Osteocyte (in vitro differentiated cells): ENCODE measurements around the gene MDH1. TPM values are rescaled to one million over a fixed set of nuclear protein-coding genes. Genes with fewer than 3 reads are reported as not detected.
"Not testable (repeated sequence)": the region's sequence is repeated elsewhere in the genome, so short reads cannot be mapped to it uniquely, and the experiment has no call there.

Source experiments
- DNase-seq: peaks from one replicate; pipeline ENCODE4 v3.0.0; 2021; ENCODE audit warnings: mixed read lengths; ENCODE audit not compliant: unreplicated experiment; ENCODE audit errors: extremely low spot score
- H3K27ac Mint-ChIP-seq: one replicate; pipeline ENCODE4 v1.8.0; 2021; ENCODE audit warnings: mild to moderate bottlenecking, mixed read lengths; ENCODE audit not compliant: unreplicated experiment
- H3K27me3 Mint-ChIP-seq: one replicate; pipeline ENCODE4 v1.8.0; 2021; ENCODE audit warnings: mixed read lengths; ENCODE audit not compliant: unreplicated experiment
- H3K36me3 Mint-ChIP-seq: one replicate; pipeline ENCODE4 v1.8.0; 2021; ENCODE audit warnings: mixed read lengths; ENCODE audit not compliant: unreplicated experiment
- H3K4me1 Mint-ChIP-seq: one replicate; pipeline ENCODE4 v1.8.0; 2021; ENCODE audit warnings: mixed read lengths; ENCODE audit not compliant: unreplicated experiment
- H3K4me3 Mint-ChIP-seq: one replicate; pipeline ENCODE4 v1.8.0; 2021; ENCODE audit warnings: mild to moderate bottlenecking, moderate library complexity, mixed read lengths; ENCODE audit not compliant: unreplicated experiment
- H3K9me3 Mint-ChIP-seq: one replicate; pipeline ENCODE4 v1.8.0; 2021; ENCODE audit warnings: mixed read lengths; ENCODE audit not compliant: unreplicated experiment
- total RNA-seq: library from RNA; stranded (reverse); gene quantifications from 2 replicates; pipeline ENCODE4 v1.2.1, GENCODE V29; 2021
- TF ChIP-seq, protein P1 (sequence below): fragments of 200-600 bp; sonication (generic); IDR thresholded peaks from 2 replicates; pipeline ENCODE4 v1.5.0; 2021; ENCODE audit warnings: antibody characterized with exemption, mild to moderate bottlenecking, moderate library complexity

MDH1 gene
- total RNA-seq, 1 donor from 2014 or later, result 112 TPM

DNA sequence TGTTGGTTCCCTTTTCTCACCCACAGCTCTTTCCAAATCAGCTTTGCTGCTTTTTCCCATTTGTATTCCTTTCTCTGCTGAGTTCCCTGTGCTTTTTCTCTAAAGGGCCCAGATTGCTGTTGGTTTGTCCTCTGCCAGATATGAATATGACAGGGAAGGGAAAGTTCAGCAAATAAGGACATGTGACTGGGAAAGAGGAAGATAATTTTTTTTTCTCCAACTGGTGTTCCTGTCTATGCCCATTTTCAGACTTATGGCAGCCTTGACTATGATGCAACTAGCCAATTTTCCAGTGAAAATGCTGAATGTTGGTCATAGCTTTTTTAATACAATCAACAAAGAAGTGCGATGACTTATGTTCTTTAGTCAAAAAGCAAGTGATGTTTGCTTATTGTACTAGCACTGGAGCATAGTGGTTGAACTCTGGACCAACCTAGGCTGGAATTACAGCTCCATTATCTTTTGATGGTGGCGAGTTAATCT lies 7.7 kb downstream of the MDH1 start:
- TF ChIP-seq, protein P1, sequence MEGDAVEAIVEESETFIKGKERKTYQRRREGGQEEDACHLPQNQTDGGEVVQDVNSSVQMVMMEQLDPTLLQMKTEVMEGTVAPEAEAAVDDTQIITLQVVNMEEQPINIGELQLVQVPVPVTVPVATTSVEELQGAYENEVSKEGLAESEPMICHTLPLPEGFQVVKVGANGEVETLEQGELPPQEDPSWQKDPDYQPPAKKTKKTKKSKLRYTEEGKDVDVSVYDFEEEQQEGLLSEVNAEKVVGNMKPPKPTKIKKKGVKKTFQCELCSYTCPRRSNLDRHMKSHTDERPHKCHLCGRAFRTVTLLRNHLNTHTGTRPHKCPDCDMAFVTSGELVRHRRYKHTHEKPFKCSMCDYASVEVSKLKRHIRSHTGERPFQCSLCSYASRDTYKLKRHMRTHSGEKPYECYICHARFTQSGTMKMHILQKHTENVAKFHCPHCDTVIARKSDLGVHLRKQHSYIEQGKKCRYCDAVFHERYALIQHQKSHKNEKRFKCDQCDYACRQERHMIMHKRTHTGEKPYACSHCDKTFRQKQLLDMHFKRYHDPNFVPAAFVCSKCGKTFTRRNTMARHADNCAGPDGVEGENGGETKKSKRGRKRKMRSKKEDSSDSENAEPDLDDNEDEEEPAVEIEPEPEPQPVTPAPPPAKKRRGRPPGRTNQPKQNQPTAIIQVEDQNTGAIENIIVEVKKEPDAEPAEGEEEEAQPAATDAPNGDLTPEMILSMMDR, result no peak
- no peak for DNase-seq
- Mint-ChIP-seq H3K36me3 (peaks cover 42% of the 10 kb centered on the region), H3K9me3 (no peaks in the 10 kb centered on the region), H3K4me3 (no peak overlapping the region), H3K4me1 (no peaks in the 10 kb centered on the region), H3K27me3 (no peaks in the 10 kb centered on the region), H3K27ac (no peak overlapping the region)

DNA sequence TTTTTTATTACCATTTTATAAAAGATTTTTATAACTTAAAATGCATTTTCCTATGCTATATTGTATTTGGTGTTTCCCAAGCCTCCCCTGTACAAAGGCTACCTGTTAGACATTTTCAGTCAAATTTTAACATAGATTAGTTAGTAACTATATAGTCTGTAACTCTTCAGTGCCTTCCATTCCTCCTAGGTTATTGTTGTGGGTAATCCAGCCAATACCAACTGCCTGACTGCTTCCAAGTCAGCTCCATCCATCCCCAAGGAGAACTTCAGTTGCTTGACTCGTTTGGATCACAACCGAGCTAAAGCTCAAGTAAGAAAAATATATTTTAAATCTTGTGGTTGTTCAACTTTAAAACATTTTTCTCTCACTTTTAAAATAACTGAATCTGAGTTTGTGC lies 10.2 kb downstream of the MDH1 start:
- H3K27ac Mint-ChIP-seq, result no peak overlapping the region
- DNase-seq, result no peak
- TF ChIP-seq, protein P1, result no peak
- H3K27me3 Mint-ChIP-seq, result no peaks in the 10 kb centered on the region
- no peak overlapping the region for H3K4me3 Mint-ChIP-seq
- no peaks in the 10 kb centered on the region for H3K4me1 Mint-ChIP-seq
- H3K9me3 Mint-ChIP-seq, result no peaks in the 10 kb centered on the region
- peaks cover 54% of the 10 kb centered on the region for H3K36me3 Mint-ChIP-seq

DNA sequence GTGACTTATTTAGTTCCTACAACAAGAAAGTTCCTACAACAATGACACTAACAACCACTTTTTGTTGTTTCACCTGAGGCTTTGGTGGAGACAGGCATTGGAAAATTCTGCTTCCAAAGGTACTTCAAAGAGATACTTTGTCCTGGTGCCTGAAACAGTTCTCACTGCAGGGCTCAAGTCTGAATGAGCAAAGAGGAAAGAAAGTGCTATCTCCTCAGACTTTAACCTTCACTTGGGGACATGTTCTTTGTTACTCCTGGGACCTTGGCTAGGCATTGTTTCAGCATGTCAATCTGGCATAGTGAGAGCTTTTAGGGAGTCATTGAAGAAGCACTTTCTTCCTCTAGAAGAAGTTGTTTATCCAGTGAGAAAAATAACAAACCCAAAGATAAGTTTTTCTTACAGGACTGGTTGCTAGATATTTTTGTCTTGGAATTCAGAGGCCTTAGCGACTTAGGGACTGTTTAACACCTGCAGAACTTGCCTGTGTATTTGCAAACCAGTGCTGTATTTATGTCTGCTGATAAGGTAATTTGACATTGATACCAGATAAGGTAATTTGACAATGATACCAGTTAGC lies 12.2 kb downstream of the MDH1 start:
- Mint-ChIP-seq H3K4me1 (no peaks in the 10 kb centered on the region), H3K27ac (no peak overlapping the region), H3K27me3 (no peaks in the 10 kb centered on the region), H3K9me3 (no peaks in the 10 kb centered on the region), H3K4me3 (no peak overlapping the region), H3K36me3 (peaks cover 53% of the 10 kb centered on the region)
- DNase-seq, result no peak
- TF ChIP-seq, protein P1, result no peak

DNA sequence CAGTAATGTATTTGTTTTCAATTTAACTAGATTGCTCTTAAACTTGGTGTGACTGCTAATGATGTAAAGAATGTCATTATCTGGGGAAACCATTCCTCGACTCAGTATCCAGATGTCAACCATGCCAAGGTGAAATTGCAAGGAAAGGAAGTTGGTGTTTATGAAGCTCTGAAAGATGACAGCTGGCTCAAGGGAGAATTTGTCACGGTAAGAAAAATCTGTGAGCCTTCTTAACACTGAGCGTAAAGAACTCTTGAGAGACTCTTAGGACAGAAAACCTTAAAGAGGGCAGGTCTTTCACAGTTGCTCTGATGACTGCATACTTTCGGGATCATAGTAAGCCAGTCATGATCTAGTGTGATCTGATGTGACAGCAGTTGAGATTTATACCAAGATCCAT lies 15.9 kb downstream of the MDH1 start:
- no peak overlapping the region for H3K4me3 Mint-ChIP-seq
- no peak overlapping the region for H3K27ac Mint-ChIP-seq
- TF ChIP-seq, protein P1, result no peak
- H3K27me3 Mint-ChIP-seq, result no peaks in the 10 kb centered on the region
- no peak for DNase-seq
- no peaks in the 10 kb centered on the region for H3K9me3 Mint-ChIP-seq
- peaks cover 51% of the 10 kb centered on the region for H3K36me3 Mint-ChIP-seq
- H3K4me1 Mint-ChIP-seq, result no peaks in the 10 kb centered on the region

DNA sequence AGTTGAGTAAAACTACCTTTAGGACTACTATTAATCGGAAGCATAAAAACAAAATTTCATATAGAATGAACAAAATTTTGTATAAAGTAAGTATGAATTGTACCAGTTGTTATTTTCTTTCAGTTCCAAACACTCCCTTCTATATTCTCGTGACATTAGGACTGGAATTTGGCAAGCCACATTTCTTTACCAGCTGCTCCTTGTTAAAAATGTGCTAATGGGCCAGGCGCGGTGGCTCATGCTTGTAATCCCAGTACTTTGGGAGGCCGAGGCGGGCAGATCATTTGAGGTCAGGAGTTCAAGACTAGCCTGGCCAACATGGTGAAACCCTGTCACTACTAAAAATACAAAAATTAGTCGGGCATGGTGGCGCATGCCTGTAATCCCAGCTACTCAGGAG lies 20.1 kb downstream of the MDH1 start:
- not testable (repeated sequence) for H3K4me1 Mint-ChIP-seq, H3K4me3 Mint-ChIP-seq, DNase-seq, H3K9me3 Mint-ChIP-seq, H3K27ac Mint-ChIP-seq, H3K27me3 Mint-ChIP-seq
- peaks cover 25% of the 10 kb centered on the region for H3K36me3 Mint-ChIP-seq

DNA sequence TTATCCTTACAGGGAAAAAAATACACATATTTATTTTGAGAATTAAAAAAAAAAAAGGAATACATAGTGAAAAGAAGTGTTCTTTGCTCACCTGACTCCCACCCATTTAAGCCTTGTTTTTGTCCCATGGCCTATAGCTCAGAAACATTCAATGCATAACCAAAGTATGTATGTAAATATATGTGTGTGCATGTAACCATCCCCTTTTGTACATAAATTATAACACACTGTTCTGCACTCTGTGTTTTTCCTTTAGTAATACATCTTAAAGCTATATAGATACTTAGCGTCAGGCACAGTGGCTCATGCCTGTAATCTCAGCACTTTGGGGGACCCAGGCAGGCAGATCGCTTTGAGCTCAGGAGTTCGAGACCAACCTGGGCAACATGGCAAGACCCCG lies 21.8 kb downstream of the MDH1 start:
- H3K27ac Mint-ChIP-seq, result no peak overlapping the region
- TF ChIP-seq, protein P1, result no peak
- DNase-seq, result no peak
- peaks cover 7% of the 10 kb centered on the region for H3K4me1 Mint-ChIP-seq
- H3K9me3 Mint-ChIP-seq, result no peaks in the 10 kb centered on the region
- no peak overlapping the region for H3K4me3 Mint-ChIP-seq
- no peaks in the 10 kb centered on the region for H3K27me3 Mint-ChIP-seq
- H3K36me3 Mint-ChIP-seq, result peaks cover 15% of the 10 kb centered on the region
